ENCODE results near the gene ERAL1. TPM values are rescaled to one million over a fixed set of nuclear protein-coding genes. Genes with fewer than 3 reads are reported as not detected.

ERAL1 gene
- total and polyA plus RNA-seq, 11 donors = 28.0 to 78.2 (median 41.1) TPM

DNA sequence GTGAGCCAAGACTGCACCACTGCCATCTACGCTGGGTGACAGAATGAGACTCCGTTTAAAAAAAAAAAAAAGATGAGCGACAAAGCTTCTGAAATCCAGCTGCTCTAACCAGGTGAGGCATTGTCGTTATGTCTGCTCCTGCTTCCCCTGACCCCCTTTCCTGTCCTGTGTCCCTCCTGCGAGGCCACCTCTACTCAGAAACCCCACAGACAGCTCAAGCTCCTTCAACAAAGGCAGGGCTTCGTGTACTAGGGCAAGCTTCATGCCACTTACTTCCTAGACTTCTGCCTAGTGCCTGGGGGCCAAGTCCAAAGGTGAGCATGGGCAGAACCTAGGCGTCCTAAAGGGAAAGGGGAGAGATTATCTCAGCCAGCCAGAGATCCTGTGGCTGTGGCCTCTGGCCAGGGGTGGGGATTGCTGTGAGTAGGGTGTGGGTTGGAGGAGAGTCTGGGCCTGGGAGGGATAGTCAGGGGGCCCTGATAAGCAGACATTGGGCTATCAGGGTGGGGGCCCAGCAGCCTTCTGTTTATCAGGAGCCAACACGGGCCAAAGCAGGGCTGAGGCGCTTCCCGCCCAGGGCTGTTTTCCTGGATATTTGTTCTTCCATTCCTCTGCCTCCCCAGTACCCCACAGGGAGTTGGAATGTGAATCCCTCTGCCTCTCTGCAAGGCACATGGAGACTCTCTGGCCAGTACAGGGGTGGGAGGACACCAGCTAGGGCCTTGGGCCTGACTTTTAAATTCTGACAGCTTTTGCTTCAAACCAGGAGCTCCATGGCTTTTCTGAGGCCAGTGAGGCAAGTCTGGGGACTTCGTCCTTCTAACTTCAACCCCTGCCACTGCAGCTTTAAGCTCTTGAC, 10.4 kb downstream of the ERAL1 start:
- 73 to 82% (median 76%) methylated on average over 11 of the region's 11 CpGs for WGBS, 4 donors
- peak in 3 of 4 donors; percentile 36 to 73 (median 52) for ATAC-seq
- no peaks in the 10 kb centered on the region for H3K9me3 ChIP-seq
- no peak overlapping the region for H3K27ac ChIP-seq
- H3K36me3 ChIP-seq = peaks cover 0 to 15% (median 9%) of the 10 kb centered on the region in 9 donors
- H3K4me1 ChIP-seq = no peaks in the 10 kb centered on the region
- H3K4me3 ChIP-seq = no peak overlapping the region
- H3K27me3 ChIP-seq = no peaks in the 10 kb centered on the region
- TF ChIP-seq, protein P1, sequence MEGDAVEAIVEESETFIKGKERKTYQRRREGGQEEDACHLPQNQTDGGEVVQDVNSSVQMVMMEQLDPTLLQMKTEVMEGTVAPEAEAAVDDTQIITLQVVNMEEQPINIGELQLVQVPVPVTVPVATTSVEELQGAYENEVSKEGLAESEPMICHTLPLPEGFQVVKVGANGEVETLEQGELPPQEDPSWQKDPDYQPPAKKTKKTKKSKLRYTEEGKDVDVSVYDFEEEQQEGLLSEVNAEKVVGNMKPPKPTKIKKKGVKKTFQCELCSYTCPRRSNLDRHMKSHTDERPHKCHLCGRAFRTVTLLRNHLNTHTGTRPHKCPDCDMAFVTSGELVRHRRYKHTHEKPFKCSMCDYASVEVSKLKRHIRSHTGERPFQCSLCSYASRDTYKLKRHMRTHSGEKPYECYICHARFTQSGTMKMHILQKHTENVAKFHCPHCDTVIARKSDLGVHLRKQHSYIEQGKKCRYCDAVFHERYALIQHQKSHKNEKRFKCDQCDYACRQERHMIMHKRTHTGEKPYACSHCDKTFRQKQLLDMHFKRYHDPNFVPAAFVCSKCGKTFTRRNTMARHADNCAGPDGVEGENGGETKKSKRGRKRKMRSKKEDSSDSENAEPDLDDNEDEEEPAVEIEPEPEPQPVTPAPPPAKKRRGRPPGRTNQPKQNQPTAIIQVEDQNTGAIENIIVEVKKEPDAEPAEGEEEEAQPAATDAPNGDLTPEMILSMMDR (IDR thresholded peaks at IDR 0.05) = no peak
- TF ChIP-seq POLR2A (IDR thresholded peaks at IDR 0.05) = no peak
- intact Hi-C loops (cut with DNase I) = loop anchor here in 1 of 10 donors (10.0 kb wide), 1 partner anchor 100 kb away; no protein-coding TSS in a partner anchor
- peak in 1 of 5 donors; percentile 37 for DNase-seq

DNA sequence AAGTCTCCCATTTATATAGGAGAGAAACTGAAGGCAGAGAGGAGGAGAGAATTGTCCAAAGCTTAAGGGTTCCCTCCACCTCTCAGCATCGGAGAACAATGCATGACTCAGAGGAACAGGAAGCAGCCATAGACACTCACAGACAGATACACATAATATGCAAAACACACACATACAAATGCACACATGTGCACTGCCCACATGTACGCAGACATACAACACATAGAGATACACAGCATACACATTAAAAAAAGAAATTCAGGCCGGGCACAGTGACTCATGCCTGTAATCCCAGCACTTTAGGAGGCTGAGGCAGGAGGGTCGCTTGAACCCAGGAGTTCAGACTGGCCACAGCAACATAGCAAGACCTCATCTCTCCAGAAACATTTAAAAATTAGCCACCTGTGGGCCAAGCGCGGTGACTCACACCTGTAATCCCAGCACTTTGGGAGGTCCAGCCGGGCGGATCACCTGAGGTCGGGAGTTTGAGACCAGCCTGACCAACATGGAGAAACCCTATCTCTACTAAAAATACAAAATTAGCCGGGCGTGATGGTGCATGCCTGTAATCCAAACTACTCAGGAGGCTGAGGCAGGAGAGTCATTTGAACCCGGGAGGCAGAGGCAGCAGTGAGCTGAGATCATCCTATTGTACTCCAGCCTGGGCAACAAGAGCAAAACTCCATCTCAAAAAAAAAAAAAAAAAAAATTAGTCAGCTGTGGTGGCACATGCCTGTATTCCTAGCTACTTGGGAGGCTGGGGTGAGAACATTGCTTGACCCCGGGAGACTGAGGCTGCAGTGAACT, 11.3 kb downstream of the ERAL1 start:
- Histone ChIP-seq H3K36me3 (peaks cover 0 to 6% (median 2%) of the 10 kb centered on the region in 9 donors), H3K4me3 (no peak overlapping the region), H3K4me1 (no peaks in the 10 kb centered on the region), H3K27ac (no peak overlapping the region), H3K27me3 (no peaks in the 10 kb centered on the region), H3K9me3 (no peaks in the 10 kb centered on the region)
- intact Hi-C loops (cut with DNase I) = loop anchor here in 1 of 10 donors (10.0 kb wide), 1 partner anchor 101 kb away; no protein-coding TSS in a partner anchor
- TF ChIP-seq POLR2A (IDR thresholded peaks at IDR 0.05) = no peak
- TF ChIP-seq, protein P1 (IDR thresholded peaks at IDR 0.05) = no peak
- DNase-seq (peak in 1 of 5 donors; percentile 7), ATAC-seq (no peak)
- WGBS, 4 donors = 86 to 91% (median 88%) methylated on average over 13 of the region's 13 CpGs

DNA sequence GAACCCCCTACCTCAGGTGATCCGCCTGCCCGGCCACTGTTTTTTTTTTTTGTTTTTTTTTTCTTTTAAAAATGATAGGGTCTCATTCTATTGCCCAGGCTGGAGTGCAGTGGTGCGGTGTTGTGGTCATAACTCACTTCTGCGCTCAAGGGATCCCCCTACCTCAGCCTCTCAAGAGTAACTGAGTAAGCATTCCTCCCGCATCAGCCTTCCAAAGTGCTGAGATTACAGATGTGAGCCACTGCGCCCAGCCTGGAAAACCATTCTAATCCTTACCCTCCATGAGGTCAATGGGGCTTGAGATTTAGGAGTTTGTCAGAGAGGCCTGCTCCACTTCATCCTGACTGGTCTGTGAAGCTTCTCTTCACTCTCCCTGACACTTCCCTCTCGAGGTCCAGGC, 12.5 kb downstream of the ERAL1 start:
- H3K4me1 ChIP-seq = no peaks in the 10 kb centered on the region
- no peak for DNase-seq
- WGBS, 4 donors = 78 to 85% (median 82%) methylated on average over 7 of the region's 7 CpGs
- H3K27me3 ChIP-seq = no peaks in the 10 kb centered on the region
- H3K4me3 ChIP-seq = no peak overlapping the region
- TF ChIP-seq, protein P1 (IDR thresholded peaks at IDR 0.05) = no peak
- TF ChIP-seq POLR2A (IDR thresholded peaks at IDR 0.05) = no peak
- no peak overlapping the region for H3K27ac ChIP-seq
- no peak for ATAC-seq
- H3K36me3 ChIP-seq = no peaks in the 10 kb centered on the region
- no peaks in the 10 kb centered on the region for H3K9me3 ChIP-seq
- intact Hi-C loops (cut with DNase I) = loop anchor here in 1 of 10 donors (10.0 kb wide), 1 partner anchor 102 kb away; no protein-coding TSS in a partner anchor

Measured in heart left ventricle (tissue), 16 donors.